NCI-H1436 (cell line): ENCODE results near the gene KIF21A.
"Not testable (repeated sequence)": the region's sequence is repeated elsewhere in the genome, so short reads cannot be mapped to it uniquely, and the experiment has no call there.

Source experiments
- DNase-seq: peaks from one replicate; lab custom pipeline; 2025; lab: John Stamatoyannopoulos, UW

The KIF21A gene

GRCh38 chr12:39344926-39345325 is 98.0 kb downstream of the KIF21A start:
- DNase-seq: no peak

GRCh38 chr12:39343665-39344064 is 99.3 kb downstream of the KIF21A start:
- no peak for DNase-seq

- no peak for DNase-seq
These were observed 101.2 kb downstream of the KIF21A start for GRCh38 chr12:39341761-39342160.

GRCh38 chr12:39341179-39341578 is 101.7 kb downstream of the KIF21A start:
- no peak for DNase-seq

- DNase-seq: no peak
These were observed 110.2 kb downstream of the KIF21A start for GRCh38 chr12:39332661-39333175.

GRCh38 chr12:39331539-39332261 is 111.2 kb downstream of the KIF21A start:
- DNase-seq: no peak

GRCh38 chr12:39329876-39330275 is 113.0 kb downstream of the KIF21A start:
- DNase-seq: no peak

- no peak for DNase-seq
These were observed 113.9 kb downstream of the KIF21A start for GRCh38 chr12:39329018-39329417.

GRCh38 chr12:39327965-39328364 is 115.0 kb downstream of the KIF21A start:
- DNase-seq: no peak

- no peak for DNase-seq
These were observed 115.4 kb downstream of the KIF21A start for GRCh38 chr12:39327510-39327909.

GRCh38 chr12:39319180-39319579 is 123.7 kb downstream of the KIF21A start:
- no peak for DNase-seq

GRCh38 chr12:39314547-39314946 is 128.4 kb downstream of the KIF21A start:
- no peak for DNase-seq

- DNase-seq: no peak
These were observed 133.4 kb downstream of the KIF21A start for GRCh38 chr12:39309516-39309915.

- DNase-seq: no peak
These were observed 141.5 kb downstream of the KIF21A start for GRCh38 chr12:39301422-39301821.

- no peak for DNase-seq
These were observed 142.1 kb downstream of the KIF21A start for GRCh38 chr12:39300799-39301198.

- DNase-seq: no peak
These were observed 145.0 kb downstream of the KIF21A start for GRCh38 chr12:39297891-39298290.

- no peak for DNase-seq
These were observed 146.4 kb downstream of the KIF21A start for GRCh38 chr12:39296496-39296895.

- not testable (repeated sequence) for DNase-seq
These were observed 147.3 kb downstream of the KIF21A start for GRCh38 chr12:39295593-39295992.

- DNase-seq: no peak
These were observed 148.2 kb downstream of the KIF21A start for GRCh38 chr12:39294715-39295114.

GRCh38 chr12:39292125-39292630 is 150.7 kb downstream of the KIF21A start:
- no peak for DNase-seq

- no peak for DNase-seq
These were observed 155.1 kb downstream of the KIF21A start for GRCh38 chr12:39287817-39288216.

- no peak for DNase-seq
These were observed 155.5 kb downstream of the KIF21A start for GRCh38 chr12:39287409-39287808.

- no peak for DNase-seq
These were observed 164.5 kb downstream of the KIF21A start for GRCh38 chr12:39278426-39278825.

- DNase-seq: no peak
These were observed 165.5 kb downstream of the KIF21A start for GRCh38 chr12:39277416-39277815.
